Cardiac septum (tissue), 1 donor: Measurements from ENCODE around the gene ATXN3. TPM values are rescaled to one million over a fixed set of nuclear protein-coding genes. Genes with fewer than 3 reads are reported as not detected.

Source experiments
- DNase-seq: peaks from one replicate; pipeline ENCODE4 v3.0.0-alpha.2; 2020; ENCODE audit warnings: low spot score
- intact Hi-C: fragments of 100-400 bp; cut with DNase I; formaldehyde crosslinking; loops from one replicate; pipeline ENCODE4 v1.14.0; 2022
- total RNA-seq: library from RNA; stranded (reverse); fragmentation: NEBNext Ultra II Directional; extraction: Animal tissue kit (Norgen Biotek cat#: 25700); gene quantifications from one replicate; pipeline ENCODE4 v1.2.1, GENCODE V29; 2021
- donor health status: DM: no; HTN: no; CAD: no.

Gene ATXN3
- total RNA-seq, 1 donor from 2014 or later, result 17.6 TPM

DNA sequence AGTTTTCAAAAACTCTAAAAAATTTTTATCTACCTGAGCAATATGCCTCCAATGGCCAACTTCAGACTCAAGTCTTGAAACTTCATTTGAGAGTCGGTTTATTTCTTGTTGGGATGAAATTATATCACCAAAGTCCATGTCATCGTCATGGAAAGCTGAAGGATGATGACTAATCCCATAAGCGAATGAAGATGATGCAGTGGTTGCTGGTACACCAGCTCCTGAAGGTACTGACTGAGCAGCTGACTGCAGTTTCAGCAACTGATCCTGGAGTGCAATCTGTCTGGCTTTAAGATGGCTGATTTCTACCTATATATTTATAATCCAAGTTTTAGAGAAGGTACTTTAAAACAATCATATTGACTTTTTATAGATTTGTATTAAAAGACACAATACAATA lies 84.9 kb downstream of the ATXN3 start:
- DNase-seq, result no peak
- intact Hi-C loops, result no loop called here

DNA sequence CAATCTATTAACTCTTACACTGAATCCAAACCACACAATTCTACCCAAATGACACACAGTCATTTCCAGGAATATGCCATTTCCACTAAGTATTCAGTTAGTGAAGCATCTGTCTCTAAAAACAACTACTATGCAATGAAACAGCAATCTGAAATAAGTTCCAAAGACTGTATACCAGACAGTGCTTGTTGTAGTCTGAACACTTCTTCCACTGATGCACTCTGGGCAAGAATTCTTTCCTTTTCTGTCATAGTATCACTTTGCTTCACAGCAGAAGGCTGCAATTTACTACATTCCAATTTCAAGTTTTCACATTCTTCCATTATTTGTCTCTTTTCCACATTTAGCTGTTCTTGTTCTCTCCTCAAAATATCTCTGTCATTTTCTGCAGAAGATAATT lies 92.3 kb downstream of the ATXN3 start:
- intact Hi-C loops, result no loop called here
- no peak for DNase-seq

- intact Hi-C loops, result no loop called here
- no peak for DNase-seq
These were observed 94.1 kb downstream of the ATXN3 start for GRCh38 chr14:92012121-92012748.

- intact Hi-C loops, result no loop called here
- DNase-seq, result no peak
These were observed 95.7 kb downstream of the ATXN3 start for GRCh38 chr14:92010644-92011043.

DNA sequence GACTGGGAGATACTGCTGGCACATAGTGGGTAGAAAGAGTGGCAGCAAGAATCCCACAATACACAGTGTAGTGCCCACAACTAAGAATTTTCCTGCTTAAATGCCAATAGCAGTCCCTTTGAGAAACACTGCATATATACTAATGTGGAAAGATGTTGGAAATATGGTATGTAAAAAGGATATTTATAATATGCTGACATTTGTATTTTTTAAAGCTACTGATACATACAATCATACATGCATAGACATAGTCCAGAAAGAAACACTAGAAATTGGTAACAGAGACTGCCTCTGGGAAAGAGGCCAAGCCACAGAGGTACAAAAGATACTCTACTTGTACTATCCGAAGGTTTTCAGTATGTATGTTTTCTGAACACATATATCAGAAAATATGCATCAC lies 96.8 kb downstream of the ATXN3 start:
- no peak for DNase-seq
- intact Hi-C loops, result no loop called here

Other genes starting within 250 kb of the ATXN3 start
- 1.7 TPM for gene TC2N, start 239.0 kb downstream of the ATXN3 start, total RNA-seq
- gene FBLN5, start 158.9 kb downstream of the ATXN3 start, total RNA-seq, result 31.8 TPM
- 68.0 TPM for gene TRIP11, start 66.5 kb downstream of the ATXN3 start, total RNA-seq
- 410 TPM for gene NDUFB1, start 15.1 kb upstream of the ATXN3 start, total RNA-seq
- gene CPSF2, start 15.4 kb upstream of the ATXN3 start, total RNA-seq, result 41.1 TPM
- not detected for gene SLC24A4, start 216.6 kb upstream of the ATXN3 start, total RNA-seq